Esophagus mucosa (tissue), 1 donor: ENCODE data around the gene SLC41A1. TPM values are rescaled to one million over a fixed set of nuclear protein-coding genes. Genes with fewer than 3 reads are reported as not detected.

Experiments used
- ATAC-seq: fragments of 200-7000 bp; cut with Tn5 transposase; one replicate; pipeline ENCODE4 v1.9.1; 2020
- total RNA-seq: library from RNA; stranded (reverse); gene quantifications from one replicate; pipeline ENCODE4 v1.2.4, GENCODE V29; 2023
- donor health status: DM: yes; HTN: yes; CAD: no.

Gene SLC41A1
- total RNA-seq, 1 donor from 2014 or later, result 7.2 TPM

DNA sequence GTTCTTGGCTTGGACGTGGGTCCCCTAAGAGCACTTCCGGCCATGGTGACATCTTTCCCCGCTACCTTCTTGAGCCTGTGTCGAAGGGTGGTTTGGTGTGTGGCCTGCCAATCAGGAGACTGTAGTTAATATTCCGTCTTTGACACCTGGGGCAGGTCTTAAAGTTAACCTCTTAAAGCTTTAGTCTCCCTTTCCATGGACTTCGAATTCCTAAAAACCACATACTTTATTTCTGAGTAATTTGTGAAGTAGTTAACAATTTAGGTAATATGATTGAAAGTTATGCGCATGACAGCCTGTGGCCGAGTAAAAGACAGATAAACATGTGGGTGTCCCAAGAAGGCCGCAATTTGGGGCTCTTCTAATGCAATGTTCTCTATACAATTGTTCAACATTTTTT, 27.6 kb downstream of the SLC41A1 start:
- no peak for ATAC-seq

DNA sequence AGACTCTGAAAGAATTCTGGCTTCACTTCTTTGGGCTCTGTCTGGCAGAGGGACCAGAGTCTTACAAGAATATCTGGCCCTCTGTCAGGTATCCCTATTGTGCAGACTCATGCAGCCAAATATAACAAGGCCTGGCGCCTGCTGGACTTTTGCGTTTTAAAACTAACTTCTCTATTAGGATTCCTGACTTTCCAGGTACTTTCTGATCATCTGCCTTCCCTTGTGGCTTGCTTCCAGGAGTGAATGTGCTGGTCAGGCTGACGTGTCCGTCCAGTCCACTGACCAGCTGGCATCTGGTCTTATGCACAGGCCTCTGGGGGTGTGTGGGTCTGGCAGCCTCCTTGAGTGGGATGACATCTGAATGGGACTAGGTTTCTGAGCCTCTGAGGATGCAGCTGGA, 29.1 kb downstream of the SLC41A1 start:
- ATAC-seq, result no peak

DNA sequence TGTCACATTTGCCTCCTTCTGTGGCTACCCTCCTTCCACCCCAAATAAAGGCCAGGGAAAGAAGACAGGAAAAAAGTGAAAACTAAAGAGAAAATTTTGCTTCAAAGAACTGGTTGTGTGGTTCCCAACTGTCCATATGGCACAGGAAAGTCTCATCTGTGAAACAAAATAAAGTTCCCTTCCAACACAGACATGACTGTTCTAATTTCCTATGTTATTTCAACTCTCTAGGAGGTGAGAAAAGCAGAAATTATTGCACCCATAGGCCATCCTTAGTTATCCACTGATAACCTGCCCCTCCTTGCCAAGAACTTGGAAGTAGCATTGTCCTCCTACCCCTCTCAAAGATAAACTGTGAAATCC, 29.6 kb downstream of the SLC41A1 start:
- no peak for ATAC-seq

DNA sequence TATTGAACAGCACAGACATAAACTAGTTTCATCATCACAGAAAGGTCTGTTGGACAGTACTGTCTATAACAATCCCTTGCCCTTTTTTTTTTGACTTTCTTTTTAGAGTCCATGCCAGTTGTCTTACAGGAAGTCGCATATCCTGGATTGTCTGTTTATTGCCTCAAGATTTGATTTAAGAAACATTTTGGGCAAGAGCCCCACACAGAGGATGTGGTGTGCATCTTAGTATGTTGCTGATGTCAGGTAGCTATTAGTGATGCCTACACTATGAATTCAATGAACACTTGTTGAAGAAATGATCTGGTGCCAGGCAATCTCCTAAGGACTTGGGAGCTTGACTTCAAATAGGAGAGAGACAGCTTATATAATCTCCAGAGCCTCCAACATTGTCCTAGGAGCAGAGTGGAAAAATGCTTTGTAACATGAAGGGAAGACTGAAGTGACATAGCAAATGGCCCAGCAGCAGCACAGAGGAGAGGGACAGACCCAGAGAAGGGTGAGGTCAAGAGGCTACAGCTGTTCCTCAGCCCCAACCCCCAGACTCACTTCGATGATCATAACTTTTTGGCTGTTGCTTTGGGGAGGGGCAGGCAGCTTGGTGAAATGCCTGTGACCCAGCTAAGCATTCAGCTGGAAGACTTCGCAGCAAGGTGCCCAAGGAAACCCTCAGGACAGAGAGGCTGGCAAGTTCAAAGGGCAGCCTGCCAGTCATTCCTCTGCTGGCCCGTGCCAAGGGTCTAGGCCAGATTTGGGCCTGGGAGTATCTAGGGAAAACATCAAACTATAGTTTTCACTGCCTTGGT, 30.2 kb downstream of the SLC41A1 start:
- ATAC-seq, result no peak

DNA sequence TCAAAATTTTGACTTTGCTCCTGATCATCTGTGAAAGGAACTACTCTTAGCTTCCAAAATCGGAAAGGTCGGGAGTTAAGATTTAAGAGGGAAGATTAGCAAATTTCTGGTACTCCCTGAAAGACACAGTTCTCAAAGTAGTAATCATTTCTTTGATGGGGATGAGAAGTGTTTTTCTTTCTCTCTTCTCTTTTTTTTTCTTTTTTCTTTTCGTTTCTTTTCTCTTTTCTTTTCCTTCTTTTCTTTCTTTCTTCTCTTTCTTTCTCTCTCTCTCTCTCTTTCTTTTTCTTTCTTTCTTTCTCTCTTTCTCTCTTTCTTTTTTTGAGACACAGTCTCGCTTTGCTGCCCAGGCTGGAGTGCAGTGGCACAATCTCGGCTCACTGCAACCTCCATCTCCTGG, 32.7 kb downstream of the SLC41A1 start:
- no peak for ATAC-seq

DNA sequence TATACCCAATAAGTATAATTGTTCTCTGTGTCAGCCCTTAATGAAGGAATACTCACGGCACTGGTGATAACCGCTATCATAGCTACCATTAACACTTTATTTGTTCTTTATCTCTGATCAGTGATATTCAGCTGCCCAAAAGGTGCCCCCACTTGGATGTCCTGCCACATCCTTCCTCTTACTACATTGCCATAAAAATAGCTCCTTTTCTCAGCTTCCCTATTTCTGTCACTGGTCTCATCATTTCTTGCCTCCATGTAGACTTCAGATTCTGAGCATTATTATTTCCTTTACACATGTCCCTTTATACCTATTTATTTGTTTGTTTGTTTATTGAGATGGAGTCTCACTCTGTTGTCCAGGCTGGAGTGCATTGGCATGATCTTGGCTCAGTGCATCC, 35.0 kb downstream of the SLC41A1 start:
- no peak for ATAC-seq

DNA sequence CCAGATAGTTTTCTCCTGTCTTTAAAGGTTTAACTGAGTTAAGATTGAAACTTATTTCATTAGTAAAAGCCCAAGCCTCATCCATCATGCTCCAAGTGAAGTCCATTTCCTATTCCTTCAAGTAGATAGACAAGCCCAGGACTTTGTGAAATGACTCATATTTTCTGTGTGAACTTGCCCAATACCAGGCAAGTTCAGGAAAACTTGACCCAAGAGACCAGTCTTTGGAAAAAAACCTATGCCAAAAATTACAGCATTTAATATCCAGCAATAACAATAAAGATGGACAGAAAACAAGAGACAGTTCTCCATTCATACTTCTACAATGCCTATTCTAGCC, 37.3 kb downstream of the SLC41A1 start:
- peak; percentile 48 for ATAC-seq

DNA sequence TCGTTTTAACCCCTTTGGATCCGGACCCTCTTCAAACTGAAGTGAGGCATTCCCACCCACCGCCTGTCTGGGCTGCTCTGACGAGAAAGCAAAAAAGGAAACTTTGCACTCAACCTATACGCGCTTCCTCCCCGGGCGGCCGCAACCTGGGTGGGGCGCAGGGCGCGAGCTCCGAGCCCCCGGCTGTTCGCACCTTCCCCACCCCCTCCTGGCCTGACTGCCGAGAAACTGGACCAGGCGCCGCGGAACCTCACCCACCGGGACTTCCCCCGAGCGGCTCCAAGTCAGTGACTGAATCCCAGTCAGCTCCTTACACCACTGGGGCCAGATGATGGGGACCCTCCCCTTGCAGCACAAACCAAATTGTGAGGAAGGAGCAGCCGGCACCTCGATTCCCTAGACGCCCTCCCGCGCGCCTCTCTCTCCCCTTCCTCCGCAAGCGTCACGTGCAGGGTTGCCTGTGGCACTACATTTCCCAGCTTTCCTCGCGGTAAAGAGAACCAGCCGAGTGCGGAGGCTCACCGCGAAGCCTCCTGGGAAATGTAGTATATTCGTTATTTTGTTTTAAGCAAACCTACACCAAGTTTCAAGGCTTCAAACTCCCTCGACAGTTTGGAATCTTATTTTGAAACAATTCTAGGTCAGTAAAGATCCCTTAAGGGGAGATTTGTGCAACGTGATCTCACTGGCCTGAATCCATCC, 37.8 kb downstream of the SLC41A1 start, which contains the start of gene RAB29:
Gene RAB29, minus strand, starts transcription at position 468 of the 702 bp plus-strand sequence. CDS start 526 bp downstream, outside the sequence.
- peak; percentile 88 for ATAC-seq

DNA sequence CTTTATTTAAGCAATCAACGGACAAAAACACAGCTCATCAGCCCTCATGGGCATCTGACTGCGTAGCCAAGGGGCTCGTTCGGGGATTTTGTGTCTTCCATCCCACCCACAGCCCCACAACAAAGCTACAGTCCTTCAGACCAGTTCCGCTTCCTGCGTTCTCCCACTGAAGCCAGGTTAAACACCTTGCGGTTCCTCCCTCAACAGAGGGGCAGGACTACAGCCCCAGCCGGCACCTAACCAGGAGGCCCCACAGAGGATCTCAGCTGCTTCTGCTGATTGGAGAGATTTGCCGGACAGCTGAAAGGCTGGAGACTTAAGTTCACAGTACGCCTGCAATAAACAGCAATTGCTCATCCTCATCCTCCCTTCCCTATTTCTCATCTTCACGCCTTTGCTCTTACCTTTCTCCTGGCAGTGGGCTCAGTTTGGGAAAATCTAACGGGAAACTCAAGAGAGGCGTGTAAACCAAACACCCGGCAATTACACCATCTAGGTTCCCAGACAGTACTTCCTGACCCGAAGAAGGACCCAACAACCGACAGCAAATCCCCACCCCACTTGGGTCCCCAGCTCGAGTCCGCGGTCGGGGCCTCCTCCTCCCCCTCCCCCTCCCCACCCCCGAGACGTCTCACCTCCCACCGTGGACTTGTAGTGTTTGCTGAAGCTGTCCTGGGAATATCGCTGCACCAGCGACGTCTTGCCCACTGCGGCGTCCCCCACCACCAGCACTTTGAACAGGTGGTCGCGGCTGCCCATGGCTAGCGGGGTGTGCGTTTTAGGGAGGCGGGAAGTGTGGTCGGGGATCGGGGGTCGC, 38.6 kb downstream of the SLC41A1 start:
- ATAC-seq, result peak; percentile 20

DNA sequence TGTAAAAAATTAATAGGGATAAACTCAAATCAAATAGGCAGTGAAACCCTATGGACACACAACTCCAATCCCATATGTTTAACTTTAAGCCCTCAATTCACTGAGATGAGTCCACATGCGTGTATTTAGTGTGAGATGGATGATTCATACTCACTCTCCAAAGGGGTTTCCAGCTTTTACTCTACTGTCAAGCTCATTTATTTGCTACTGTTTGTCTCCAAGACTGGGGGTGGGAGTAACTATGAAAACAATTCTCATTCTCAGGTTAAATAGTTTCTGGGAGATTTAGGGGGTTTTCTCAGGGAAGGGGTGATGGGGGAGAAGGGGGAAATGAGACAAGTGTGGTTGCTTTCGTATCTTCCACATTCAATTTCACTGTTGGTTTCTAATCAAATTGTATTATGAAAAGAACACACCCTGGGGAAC, 40.4 kb downstream of the SLC41A1 start:
- ATAC-seq, result no peak

DNA sequence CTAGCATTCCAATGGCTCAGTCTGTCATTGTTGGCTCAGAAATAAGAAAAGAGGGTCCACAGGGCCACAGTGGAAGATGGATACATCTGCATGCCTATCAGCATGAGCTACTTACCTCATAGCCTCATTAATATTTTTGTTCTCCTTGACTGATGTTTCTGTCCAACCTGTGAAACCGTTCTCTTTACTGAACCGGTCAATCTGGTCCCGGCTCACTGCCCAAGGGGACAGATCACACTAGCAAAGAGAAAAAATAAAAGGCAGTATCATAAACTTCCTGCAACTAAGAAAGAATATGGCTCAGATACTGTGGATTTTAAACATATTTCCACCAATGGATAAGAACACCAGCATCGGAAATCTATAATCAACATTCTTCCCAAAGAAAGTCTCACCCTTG, 42.4 kb downstream of the SLC41A1 start:
- no peak for ATAC-seq

DNA sequence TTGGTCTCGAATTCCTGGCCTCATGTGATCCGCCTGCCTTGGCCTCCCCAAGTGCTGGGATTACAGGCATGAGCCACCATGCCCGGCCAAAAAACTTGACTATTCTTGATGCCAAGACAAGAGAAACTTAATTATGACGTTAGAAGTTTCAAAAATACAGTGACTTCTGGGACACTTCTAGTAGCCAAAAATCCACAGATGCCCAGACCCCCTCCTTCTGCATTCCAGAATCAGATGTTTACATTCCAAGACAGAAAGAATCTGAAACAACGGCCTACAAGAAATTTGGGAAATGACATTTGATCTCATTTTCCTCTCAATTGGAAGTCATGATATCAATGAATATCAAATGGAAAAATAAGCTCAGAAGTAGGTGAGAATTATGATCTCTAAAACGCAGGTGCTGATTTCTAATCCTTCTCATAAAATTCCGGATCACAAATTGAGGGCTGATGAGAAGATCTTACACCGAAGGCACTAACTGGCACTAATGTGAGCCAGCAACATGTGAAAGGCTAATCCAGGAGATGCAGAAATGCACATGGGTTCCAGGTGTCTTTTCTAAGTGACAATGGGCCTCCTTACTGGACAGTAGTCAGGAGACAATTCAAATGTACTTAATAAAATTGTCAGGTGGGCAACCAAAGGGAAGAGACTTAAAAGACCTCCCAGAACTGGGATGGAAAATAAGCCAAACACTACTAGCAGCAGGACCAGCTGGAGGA, 43.2 kb downstream of the SLC41A1 start:
- no peak for ATAC-seq

DNA sequence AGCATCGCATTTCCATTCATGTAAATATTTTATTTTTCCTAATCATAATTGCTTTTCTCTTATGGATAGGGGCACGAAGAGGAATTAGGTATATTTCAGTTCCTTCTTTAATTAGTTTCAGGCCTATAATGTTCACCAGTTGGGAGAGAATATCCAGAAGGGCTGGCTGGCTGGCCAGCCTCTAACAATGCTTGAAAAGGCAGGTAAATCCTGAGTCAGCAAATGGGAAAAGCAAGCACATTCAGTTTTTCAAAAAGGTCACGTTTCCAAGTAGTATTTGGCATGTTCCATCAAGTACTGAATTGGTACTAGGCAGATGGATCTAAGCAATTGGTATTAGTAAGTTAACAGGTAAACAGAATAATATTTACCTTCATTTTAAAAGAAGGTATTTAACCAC, 45.8 kb downstream of the SLC41A1 start:
- ATAC-seq, result no peak

DNA sequence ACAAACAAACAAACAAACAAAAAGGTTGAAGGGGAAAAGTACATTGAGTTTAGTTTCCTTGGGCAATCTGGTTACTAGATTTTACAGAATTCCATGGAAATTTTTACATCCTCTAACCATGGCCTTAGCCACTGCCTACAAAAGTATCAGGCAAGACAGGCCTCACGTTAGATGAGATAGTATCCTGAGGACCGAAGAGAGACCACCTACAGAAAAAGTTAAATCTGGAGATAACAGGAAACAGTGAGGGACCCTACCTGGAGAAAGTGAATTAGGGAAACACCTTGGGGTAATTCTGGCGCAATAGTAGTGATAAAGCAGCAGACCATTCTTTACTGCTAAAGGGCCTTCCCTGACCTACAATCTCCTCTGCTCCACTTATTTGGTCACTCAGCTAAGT, 46.4 kb downstream of the SLC41A1 start:
- ATAC-seq, result no peak

DNA sequence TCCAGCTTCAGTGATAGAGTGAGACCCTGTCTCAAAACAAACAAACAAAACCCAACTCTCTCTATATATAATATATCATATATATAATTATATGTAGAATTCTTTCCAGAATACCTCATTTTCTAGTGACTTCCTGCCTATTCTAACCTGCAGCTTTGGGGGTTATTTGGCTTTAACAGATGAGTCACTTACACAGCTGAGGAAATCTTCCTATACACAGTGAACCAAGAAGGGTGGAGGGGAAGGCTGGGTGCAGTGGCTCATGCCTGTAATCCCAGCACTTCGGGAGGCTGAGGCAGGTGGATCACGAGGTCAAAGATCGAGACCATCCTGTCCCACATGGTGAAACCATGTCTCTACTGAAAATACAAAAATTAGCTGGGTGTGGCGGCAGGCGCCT, 47.0 kb downstream of the SLC41A1 start:
- peak; percentile 79 for ATAC-seq

DNA sequence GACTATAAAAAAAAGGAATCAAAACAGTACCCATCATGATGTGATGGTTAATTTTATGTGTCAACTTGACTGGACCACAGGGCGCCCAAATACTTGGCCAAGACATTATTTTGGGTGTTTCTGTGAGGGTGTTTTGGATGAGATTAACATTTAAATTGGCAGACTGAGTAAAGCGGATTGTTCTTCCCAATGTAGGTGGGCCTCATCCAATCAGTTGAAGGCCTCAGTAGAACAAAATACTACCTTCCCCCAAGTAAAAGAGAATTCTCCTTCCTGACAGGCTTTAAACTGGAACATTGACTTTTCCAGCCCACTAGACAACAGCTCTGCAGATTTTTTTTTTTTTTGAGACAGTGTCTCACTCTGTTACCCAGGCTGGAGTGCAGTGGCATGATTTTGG, 48.4 kb downstream of the SLC41A1 start:
- ATAC-seq, result no peak

DNA sequence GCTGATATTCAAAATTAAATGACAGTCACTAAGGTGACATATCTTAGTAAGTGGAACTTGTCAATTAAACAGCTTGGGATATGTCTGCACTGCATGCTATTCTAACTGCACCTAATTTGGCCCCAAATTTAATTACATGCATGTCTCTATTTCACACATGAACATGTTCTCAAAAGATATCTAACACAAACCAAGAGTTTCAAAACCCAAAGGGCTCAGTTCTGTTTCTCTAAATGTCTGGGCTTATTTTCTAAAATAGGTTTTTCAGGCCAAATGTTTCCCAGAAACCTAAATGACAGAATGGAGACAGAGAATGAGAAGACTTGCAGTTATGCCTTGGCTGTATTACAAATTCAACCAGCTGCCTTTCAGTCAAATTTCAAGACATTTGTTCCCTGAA, 49.0 kb downstream of the SLC41A1 start:
- no peak for ATAC-seq

DNA sequence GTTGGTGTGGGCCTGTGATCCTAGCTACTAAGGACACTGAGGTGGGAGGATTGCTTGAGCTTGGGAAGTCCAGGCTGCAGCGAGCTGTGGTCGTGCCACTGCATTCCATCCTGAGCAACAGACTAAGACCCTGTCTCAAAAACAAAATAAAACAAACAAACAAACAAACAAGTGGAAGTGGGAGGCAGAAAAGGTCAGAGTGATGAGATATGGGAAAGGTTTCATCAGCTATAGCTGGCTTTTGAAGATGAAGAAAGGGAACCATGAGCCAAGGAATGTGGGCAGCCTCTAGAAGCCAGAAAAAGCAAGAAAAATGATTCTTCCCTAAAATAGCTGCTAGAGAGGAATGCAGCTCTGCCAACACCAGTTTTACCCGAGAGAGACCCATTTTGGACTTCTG, 52.4 kb downstream of the SLC41A1 start:
- no peak for ATAC-seq

DNA sequence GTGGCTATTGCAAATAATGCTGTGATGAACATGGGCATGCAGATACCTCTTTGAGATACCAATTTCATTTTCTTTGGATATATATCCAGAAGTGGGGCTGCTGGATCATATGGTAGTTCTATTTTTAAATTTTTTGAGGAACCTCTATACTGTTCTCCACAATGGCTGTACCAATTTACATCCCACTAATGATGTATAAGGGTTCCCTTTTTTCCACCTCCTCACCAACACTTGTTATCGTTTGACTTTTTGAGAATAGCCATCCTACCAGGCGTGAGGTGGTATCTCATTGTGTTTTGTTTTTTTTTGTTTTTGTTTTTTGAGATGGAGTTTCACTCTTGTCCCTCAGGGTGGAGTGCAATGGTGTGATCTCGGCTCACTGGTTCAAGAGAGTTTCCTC, 56.4 kb downstream of the SLC41A1 start:
- ATAC-seq, result no peak

DNA sequence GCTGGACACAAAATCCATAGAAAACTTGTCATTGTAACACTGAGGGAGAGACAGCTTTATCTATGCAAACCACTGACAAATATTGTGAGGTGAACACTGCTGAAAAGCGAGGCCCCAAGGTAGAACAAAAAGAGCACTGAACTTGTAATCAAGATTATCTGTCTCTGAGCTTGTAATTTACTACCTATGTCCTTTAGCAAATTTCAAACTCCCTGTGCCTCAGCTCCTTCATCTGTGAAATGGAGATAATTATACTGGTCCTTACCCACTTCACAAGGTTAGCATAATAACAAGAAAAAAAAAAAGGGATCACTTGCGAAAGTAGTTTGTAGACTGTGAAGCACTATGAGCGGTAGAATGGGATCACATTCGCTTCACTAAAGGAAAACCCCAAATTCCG, 58.1 kb downstream of the SLC41A1 start:
- no peak for ATAC-seq

DNA sequence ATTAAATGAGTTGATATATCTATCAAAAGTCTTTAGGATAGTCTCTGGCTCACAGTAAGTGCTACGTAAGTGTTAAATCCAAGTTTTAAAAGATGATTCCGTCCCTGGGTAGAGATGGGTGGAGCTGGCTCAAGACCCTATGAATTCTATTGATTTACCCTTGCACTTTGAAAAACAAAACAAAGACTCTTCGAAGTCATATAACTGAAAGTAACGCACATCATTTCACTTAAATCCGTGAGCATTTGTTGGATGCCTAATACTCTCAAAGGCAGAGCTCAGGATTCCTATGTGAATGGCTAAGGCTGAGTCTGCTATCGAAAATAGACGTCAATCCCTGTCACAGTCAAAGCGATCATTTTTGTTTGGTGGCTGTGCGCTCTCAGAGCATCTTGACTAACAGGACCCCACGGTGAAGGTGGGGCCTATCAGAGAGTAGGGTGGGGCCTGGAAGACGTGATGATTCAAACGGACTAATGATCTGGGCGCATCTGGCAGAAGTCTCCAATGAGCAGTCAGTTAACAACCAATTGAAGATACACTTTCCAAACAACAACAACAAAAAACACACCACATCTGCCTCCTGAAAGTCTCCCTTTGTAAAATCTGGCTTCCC, 61.9 kb downstream of the SLC41A1 start:
- no peak for ATAC-seq
